PC-3 (cell line): ENCODE data around the gene EPB41L5. TPM values are rescaled to one million over a fixed set of nuclear protein-coding genes. Genes with fewer than 3 reads are reported as not detected.

Experiments
- ATAC-seq: fragments of 200-7000 bp; cut with Tn5 transposase; 2 replicates; pipeline ENCODE4 v1.9.1; 2020; ENCODE audit warnings: mild to moderate bottlenecking, moderate library complexity
- BruUV-seq: library from RNA; stranded (reverse); fragments of 400-500 nt; replicated peaks from 2 replicates; lab custom pipeline; 2021; lab: Mats Ljungman, UMichigan
- CTCF ChIA-PET: fragments of 300-600 bp; sonication (Branson Sonifier 250); formaldehyde crosslinking; loops from one replicate; lab custom pipeline; 2022; ENCODE audit warnings: antibody characterized with exemption; lab: Charles Lee
- POLR2A ChIA-PET: fragments of 300-600 bp; sonication (Branson Sonifier 250); formaldehyde crosslinking; loops from one replicate; lab custom pipeline; 2022; ENCODE audit warnings: antibody characterized with exemption; ENCODE audit not compliant: unreplicated experiment; lab: Charles Lee
- DNase-seq: peaks from one replicate; pipeline ENCODE4 v3.0.0-alpha.2; 2015
- H2AFZ ChIP-seq: fragments of 300-600 bp; sonication (generic); 2 replicates; pipeline ENCODE4 v1.6.0; 2016; ENCODE audit warnings: antibody characterized with exemption, low read length
- H3F3A ChIP-seq: fragments of 300-600 bp; sonication (generic); one replicate; pipeline ENCODE4 v1.6.0; 2017; ENCODE audit warnings: antibody characterized with exemption, low read length, control low read depth, mild to moderate bottlenecking; ENCODE audit not compliant: unreplicated experiment
- H3K27ac ChIP-seq: fragments of 300-600 bp; sonication (generic); 2 replicates; pipeline ENCODE4 v1.5.1; 2016; ENCODE audit warnings: mild to moderate bottlenecking, low read length
- H3K27me3 ChIP-seq: fragments of 300-600 bp; sonication (generic); 2 replicates; pipeline ENCODE4 v1.6.1; 2016; ENCODE audit warnings: low read length, mixed read lengths
- H3K36me3 ChIP-seq: fragments of 300-600 bp; sonication (generic); 2 replicates; pipeline ENCODE4 v1.6.1; 2016; ENCODE audit warnings: low read depth, mixed run types, low read length, mixed read lengths
- H3K4me1 ChIP-seq: fragments of 300-600 bp; sonication (generic); 2 replicates; pipeline ENCODE4 v1.5.1; 2016; ENCODE audit warnings: low read length; ENCODE audit not compliant: insufficient read depth
- H3K4me2 ChIP-seq: fragments of 300-600 bp; sonication (generic); 2 replicates; pipeline ENCODE4 v1.6.0; 2016; ENCODE audit warnings: low read length
- H3K4me3 ChIP-seq: fragments of 300-600 bp; sonication (generic); 2 replicates; pipeline ENCODE4 v1.5.1; 2016; ENCODE audit warnings: mild to moderate bottlenecking, low read length, mixed read lengths
- H3K79me2 ChIP-seq: fragments of 300-600 bp; sonication (generic); 2 replicates; pipeline ENCODE4 v1.6.1; 2017; ENCODE audit warnings: low read length, mixed read lengths
- H3K9ac ChIP-seq: fragments of 300-600 bp; sonication (generic); 2 replicates; pipeline ENCODE4 v1.6.0; 2016; ENCODE audit warnings: mild to moderate bottlenecking, low read length
- H3K9me2 ChIP-seq: fragments of 300-600 bp; sonication (generic); replicated peaks from 2 replicates; pipeline ENCODE4 v1.6.1; 2016; ENCODE audit warnings: mixed run types, low read length, mixed read lengths
- H3K9me3 ChIP-seq: fragments of 300-600 bp; sonication (generic); 2 replicates; pipeline ENCODE4 v1.6.1; 2016; ENCODE audit warnings: low read length, mixed read lengths
- H4K20me1 ChIP-seq: fragments of 300-600 bp; sonication (generic); 2 replicates; pipeline ENCODE4 v1.6.1; 2016; ENCODE audit warnings: low read length, mixed read lengths
- EZH2 ChIP-seq: fragments of 300-600 bp; sonication (generic); IDR thresholded peaks from one replicate; pipeline ENCODE4 v1.6.1; 2017; ENCODE audit warnings: antibody characterized with exemption, mild to moderate bottlenecking, low read length; ENCODE audit not compliant: unreplicated experiment
- EZH2phosphoT487 ChIP-seq: fragments of 300-600 bp; sonication (generic); IDR thresholded peaks from 2 replicates; pipeline ENCODE4 v1.6.1; 2018; ENCODE audit warnings: mild to moderate bottlenecking, antibody characterized with exemption, low read length, borderline replicate concordance
- intact Hi-C: fragments of 100-400 bp; cut with micrococcal nuclease; formaldehyde crosslinking; loops from 2 replicates; pipeline ENCODE4 v1.9.0; 2023
- total RNA-seq: library from RNA; depleted of rRNA; stranded (reverse); fragments of >200 nt; gene quantifications from 2 replicates; pipeline ENCODE4 v1.2.3, GENCODE V29; 2014
- TF ChIP-seq, protein P1 (sequence below): fragments of 300-600 bp; sonication (generic); conservative IDR thresholded peaks from 2 replicates; pipeline ENCODE4 v1.5.1; 2017; ENCODE audit warnings: antibody characterized with exemption, low read depth, mild to moderate bottlenecking, low read length

Gene EPB41L5
- total RNA-seq, 1 experiment from 2014 or later = 11.7 TPM

DNA sequence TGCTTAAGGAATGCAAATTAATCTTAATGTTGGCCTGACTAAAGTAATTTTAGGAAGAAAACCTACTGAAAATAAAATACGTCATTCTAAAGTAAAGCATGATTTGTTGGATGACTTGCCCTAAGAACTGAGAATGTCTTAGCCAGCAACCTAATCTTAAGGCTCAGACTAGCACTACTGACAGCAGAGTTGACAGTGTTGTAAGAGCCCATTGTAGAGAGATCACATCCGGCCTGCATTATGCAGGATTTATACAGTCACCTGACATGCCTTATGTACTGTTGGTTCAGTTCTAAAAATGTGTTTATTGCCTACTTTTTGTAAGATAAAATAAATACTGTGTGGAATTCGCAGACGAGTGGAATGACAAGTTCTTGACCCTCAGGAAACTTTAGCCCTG is 128.0 kb downstream of the EPB41L5 start:
- no peak overlapping the region for H3K4me3 ChIP-seq
- TF ChIP-seq, protein P1, sequence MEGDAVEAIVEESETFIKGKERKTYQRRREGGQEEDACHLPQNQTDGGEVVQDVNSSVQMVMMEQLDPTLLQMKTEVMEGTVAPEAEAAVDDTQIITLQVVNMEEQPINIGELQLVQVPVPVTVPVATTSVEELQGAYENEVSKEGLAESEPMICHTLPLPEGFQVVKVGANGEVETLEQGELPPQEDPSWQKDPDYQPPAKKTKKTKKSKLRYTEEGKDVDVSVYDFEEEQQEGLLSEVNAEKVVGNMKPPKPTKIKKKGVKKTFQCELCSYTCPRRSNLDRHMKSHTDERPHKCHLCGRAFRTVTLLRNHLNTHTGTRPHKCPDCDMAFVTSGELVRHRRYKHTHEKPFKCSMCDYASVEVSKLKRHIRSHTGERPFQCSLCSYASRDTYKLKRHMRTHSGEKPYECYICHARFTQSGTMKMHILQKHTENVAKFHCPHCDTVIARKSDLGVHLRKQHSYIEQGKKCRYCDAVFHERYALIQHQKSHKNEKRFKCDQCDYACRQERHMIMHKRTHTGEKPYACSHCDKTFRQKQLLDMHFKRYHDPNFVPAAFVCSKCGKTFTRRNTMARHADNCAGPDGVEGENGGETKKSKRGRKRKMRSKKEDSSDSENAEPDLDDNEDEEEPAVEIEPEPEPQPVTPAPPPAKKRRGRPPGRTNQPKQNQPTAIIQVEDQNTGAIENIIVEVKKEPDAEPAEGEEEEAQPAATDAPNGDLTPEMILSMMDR = no peak
- H3K9me2 ChIP-seq = no peaks in the 10 kb centered on the region
- no peaks in the 10 kb centered on the region for H3K9me3 ChIP-seq
- no peak overlapping the region for H3K9ac ChIP-seq
- no peaks in the 10 kb centered on the region for H3K27me3 ChIP-seq
- no peaks in the 10 kb centered on the region for H4K20me1 ChIP-seq
- no peaks in the 10 kb centered on the region for H3F3A ChIP-seq
- H3K4me2 ChIP-seq = no peak overlapping the region
- H2AFZ ChIP-seq = no peak overlapping the region
- intact Hi-C loops = no loop called here
- ChIA-PET CTCF (no interaction called here), POLR2A (no interaction called here)
- no TSS peak for BruUV-seq
- ATAC-seq (no peak), DNase-seq (no peak)
- H3K79me2 ChIP-seq = no peaks in the 10 kb centered on the region
- H3K27ac ChIP-seq = no peak overlapping the region
- H3K36me3 ChIP-seq = no peaks in the 10 kb centered on the region
- H3K4me1 ChIP-seq = no peaks in the 10 kb centered on the region

DNA sequence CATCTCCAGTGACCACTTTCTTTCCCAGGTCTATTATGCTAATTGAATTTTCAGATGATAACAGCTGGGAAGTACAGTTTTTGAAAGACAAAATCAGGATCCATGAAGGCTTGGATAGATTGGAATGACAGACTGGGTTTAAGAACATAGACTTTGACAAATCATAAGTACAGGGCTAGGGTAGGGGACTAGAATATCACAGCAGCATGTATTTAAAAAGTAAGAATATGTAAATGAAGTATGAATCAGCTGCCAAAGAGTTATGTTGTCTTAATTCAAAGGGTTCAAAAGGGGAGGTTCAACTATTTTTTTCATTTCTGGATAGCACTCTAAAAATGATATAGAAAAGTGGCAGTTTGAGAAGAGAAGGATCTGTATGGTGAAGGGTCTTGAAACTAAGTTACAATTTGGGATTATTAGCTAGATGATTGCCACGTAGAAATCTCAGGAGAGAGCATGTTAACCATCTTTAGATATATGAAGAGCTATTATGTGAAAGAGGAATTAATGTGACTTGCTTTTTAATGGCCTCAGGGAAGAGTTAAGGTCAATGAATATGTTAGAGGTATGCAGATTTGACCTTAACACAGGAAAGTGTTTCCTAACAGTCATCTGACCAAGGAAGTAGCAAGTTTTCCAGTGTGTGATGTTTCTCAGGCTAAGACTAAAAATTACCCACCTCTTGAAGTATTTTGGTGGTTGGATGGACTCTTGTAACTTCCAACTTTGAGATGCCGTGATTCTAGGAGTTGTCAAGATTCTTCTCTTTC is 128.6 kb downstream of the EPB41L5 start:
- Histone ChIP-seq H3K9ac (no peak overlapping the region), H3K27me3 (no peaks in the 10 kb centered on the region), H3K9me2 (no peaks in the 10 kb centered on the region), H3K4me3 (no peak overlapping the region), H3K27ac (no peak overlapping the region), H3K4me2 (no peak overlapping the region), H3K4me1 (no peaks in the 10 kb centered on the region), H3F3A (no peaks in the 10 kb centered on the region), H2AFZ (no peak overlapping the region), H3K79me2 (no peaks in the 10 kb centered on the region), H3K9me3 (no peaks in the 10 kb centered on the region), H3K36me3 (no peaks in the 10 kb centered on the region), H4K20me1 (no peaks in the 10 kb centered on the region)
- ChIA-PET POLR2A (no interaction called here), CTCF (no interaction called here)
- TF ChIP-seq, protein P1 = no peak
- TF ChIP-seq EZH2 = no peak
- TF ChIP-seq EZH2phosphoT487 = no peak
- no TSS peak for BruUV-seq
- DNase-seq = no peak
- ATAC-seq = no peak
- intact Hi-C loops = no loop called here

DNA sequence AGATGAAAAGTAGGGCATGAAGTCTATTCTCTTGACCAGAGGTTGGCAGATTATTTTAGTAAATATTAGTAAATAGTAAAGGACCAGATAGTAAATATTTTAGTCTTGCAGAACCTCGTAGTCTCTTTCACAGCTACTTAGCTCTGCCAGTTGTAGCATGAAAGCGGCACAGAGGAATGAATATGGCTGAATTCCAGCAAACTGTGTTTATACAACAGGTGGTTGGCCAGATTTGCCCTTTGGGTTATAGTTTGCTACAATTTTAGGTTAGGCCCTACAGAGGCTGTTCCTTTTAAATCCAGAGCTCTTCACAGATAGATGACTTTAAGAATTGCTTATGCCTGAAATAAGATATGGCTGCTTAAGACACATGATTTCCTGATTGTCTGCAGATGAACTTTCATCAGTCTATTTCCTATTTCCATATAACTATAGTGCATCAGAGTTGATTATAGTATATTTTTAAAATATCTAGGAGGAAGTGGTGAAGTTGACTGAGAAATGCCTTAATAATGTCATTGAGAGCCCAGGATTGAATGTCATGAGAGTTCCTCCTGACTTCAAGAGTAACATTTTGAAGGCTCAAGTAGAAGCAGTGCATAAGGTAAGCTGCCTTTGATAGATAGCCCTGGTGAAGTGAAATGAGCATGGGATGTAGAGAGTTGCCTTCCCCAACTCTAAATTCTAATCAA is 129.8 kb downstream of the EPB41L5 start:
- no peaks in the 10 kb centered on the region for H3K9me2 ChIP-seq
- no peaks in the 10 kb centered on the region for H3K4me1 ChIP-seq
- DNase-seq = no peak
- H2AFZ ChIP-seq = no peak overlapping the region
- ATAC-seq = no peak
- no peak overlapping the region for H3K4me2 ChIP-seq
- no peaks in the 10 kb centered on the region for H3K9me3 ChIP-seq
- POLR2A ChIA-PET = no interaction called here
- CTCF ChIA-PET = no interaction called here
- no peaks in the 10 kb centered on the region for H3F3A ChIP-seq
- H3K9ac ChIP-seq = no peak overlapping the region
- intact Hi-C loops = no loop called here
- no peaks in the 10 kb centered on the region for H4K20me1 ChIP-seq
- TF ChIP-seq, protein P1 = no peak
- TF ChIP-seq EZH2 (no peak), EZH2phosphoT487 (no peak)
- no peak overlapping the region for H3K27ac ChIP-seq
- no peaks in the 10 kb centered on the region for H3K27me3 ChIP-seq
- H3K4me3 ChIP-seq = no peak overlapping the region
- BruUV-seq = no TSS peak
- H3K36me3 ChIP-seq = no peaks in the 10 kb centered on the region
- H3K79me2 ChIP-seq = no peaks in the 10 kb centered on the region
